ENCODE data around the gene DAP.

DNA sequence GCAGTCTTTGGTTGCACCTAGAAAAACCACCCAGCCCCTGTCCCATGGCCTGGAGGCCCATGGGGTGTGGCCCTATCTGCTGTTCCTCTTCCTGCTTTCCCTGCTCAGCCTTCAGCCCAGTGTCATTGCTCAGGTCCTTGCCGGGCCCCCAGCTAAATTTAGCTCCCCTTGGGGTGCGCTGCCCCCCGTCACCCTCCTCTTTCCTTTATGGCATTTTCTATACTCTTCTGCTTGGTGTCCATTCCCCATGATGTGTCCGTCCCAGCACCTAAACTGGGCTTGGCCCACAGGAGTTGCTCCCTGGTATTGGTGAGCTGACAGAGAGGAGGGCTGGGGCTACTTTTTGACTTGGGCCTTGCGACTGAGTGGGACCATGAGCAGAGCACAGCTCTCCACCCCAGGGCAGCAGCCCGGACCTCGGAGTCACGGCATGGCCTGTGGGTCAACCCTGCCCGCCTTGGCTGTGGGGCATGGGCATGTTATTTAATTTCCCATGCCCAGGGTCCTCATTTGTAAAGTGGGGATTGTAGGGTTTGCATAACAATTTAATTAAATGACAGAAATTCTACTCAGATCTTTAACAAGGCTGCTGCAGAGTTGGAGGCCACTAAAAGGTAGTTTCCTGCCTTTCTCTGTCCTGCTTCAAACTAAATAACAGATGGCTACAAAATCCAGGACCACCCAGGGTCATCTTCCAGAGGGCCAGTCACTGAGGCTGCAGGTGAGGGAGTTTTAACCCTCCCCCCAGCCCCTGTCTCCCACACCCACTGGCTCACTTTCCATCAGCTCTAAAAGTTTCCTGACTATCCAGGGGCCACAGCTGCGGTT, 98.2 kb downstream of the DAP start:
- TF ChIP-seq, protein P1, sequence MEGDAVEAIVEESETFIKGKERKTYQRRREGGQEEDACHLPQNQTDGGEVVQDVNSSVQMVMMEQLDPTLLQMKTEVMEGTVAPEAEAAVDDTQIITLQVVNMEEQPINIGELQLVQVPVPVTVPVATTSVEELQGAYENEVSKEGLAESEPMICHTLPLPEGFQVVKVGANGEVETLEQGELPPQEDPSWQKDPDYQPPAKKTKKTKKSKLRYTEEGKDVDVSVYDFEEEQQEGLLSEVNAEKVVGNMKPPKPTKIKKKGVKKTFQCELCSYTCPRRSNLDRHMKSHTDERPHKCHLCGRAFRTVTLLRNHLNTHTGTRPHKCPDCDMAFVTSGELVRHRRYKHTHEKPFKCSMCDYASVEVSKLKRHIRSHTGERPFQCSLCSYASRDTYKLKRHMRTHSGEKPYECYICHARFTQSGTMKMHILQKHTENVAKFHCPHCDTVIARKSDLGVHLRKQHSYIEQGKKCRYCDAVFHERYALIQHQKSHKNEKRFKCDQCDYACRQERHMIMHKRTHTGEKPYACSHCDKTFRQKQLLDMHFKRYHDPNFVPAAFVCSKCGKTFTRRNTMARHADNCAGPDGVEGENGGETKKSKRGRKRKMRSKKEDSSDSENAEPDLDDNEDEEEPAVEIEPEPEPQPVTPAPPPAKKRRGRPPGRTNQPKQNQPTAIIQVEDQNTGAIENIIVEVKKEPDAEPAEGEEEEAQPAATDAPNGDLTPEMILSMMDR (IDR thresholded peaks at IDR 0.05 in 4 of 5, conservative IDR thresholded peaks at IDR 0.05 in 1 of 5) = no peak
- no peak for TF ChIP-seq POLR2A (IDR thresholded peaks at IDR 0.05)
